Panc1 (cell line): ENCODE results near the gene RSAD2. TPM values are rescaled to one million over a fixed set of nuclear protein-coding genes. Genes with fewer than 3 reads are reported as not detected.

Experiments
- ATAC-seq: fragments of 200-7000 bp; cut with Tn5 transposase; 2 replicates; pipeline ENCODE4 v1.9.1; 2020; ENCODE audit warnings: mild to moderate bottlenecking, moderate library complexity
- BruUV-seq: library from RNA; stranded (reverse); fragments of 400-500 nt; replicated peaks from 2 replicates; lab custom pipeline; 2021; lab: Mats Ljungman, UMichigan
- CTCF ChIA-PET: fragments of 300-600 bp; sonication (Branson Sonifier 250); formaldehyde crosslinking; loops from one replicate; lab custom pipeline; 2022; ENCODE audit warnings: antibody characterized with exemption; lab: Charles Lee
- POLR2A ChIA-PET: fragments of 300-600 bp; sonication (Branson Sonifier 250); formaldehyde crosslinking; loops from one replicate; lab custom pipeline; 2022; ENCODE audit warnings: antibody characterized with exemption; lab: Charles Lee
- DNase-seq: peaks from one replicate; pipeline ENCODE4 v3.0.0-alpha.2; 2010; ENCODE audit warnings: low read depth, low spot score
- H3K27ac ChIP-seq: 2 replicates; pipeline ENCODE4 v1.5.1; 2011; ENCODE audit warnings: mild to moderate bottlenecking, low read length, inconsistent platforms
- H3K27me3 ChIP-seq: fragments of 200-500 bp; sonication (Bioruptor generic); 2 replicates; pipeline ENCODE4 v1.6.0; 2014; ENCODE audit warnings: low read length, inconsistent platforms; ENCODE audit not compliant: control insufficient read depth, insufficient read depth
- H3K36me3 ChIP-seq: fragments of 200-500 bp; sonication (Bioruptor generic); 2 replicates; pipeline ENCODE4 v1.5.1; 2014; ENCODE audit warnings: inconsistent platforms, mild to moderate bottlenecking, low read length, moderate library complexity; ENCODE audit not compliant: control insufficient read depth, insufficient read depth
- H3K4me1 ChIP-seq: 2 replicates; pipeline ENCODE4 v1.5.1; 2011; ENCODE audit warnings: inconsistent platforms, mild to moderate bottlenecking, low read length, moderate library complexity; ENCODE audit not compliant: control insufficient read depth, insufficient read depth
- H3K4me3 ChIP-seq, 2 experiments: 2 replicates each; pipeline ENCODE4 v1.5.1; 2011 to 2012; ENCODE audit warnings: low read depth in 2 of 2, low read length in 2 of 2, mild to moderate bottlenecking in 2 of 2, inconsistent platforms in 1 of 2, moderate library complexity in 1 of 2
- H3K9me3 ChIP-seq: fragments of 200-500 bp; sonication (Bioruptor generic); 2 replicates; pipeline ENCODE4 v1.5.1; 2014; ENCODE audit warnings: low read depth, mild to moderate bottlenecking, inconsistent platforms, low read length, moderate library complexity; ENCODE audit not compliant: control insufficient read depth, insufficient read depth
- CTCF ChIP-seq: fragments of 450-650 bp; IDR thresholded peaks from 2 replicates; pipeline ENCODE4 v1.5.1; 2017; ENCODE audit warnings: mild to moderate bottlenecking
- POLR2AphosphoS5 ChIP-seq: IDR thresholded peaks from 2 replicates; pipeline ENCODE4 v1.6.1; 2012; ENCODE audit warnings: mild to moderate bottlenecking, low read depth, low read length, moderate library complexity
- REST ChIP-seq, 2 experiments: IDR thresholded peaks; 2 replicates each; pipeline ENCODE4 v1.6.1; 2011 to 2012; ENCODE audit warnings: low read depth in 2 of 2, control low read depth in 1 of 2, low read length in 1 of 2, mild to moderate bottlenecking in 1 of 2, moderate library complexity in 1 of 2; ENCODE audit not compliant: insufficient read depth in 1 of 2
- SIN3A ChIP-seq: IDR thresholded peaks from 2 replicates; pipeline ENCODE4 v1.6.1; 2012; ENCODE audit warnings: low read depth, mild to moderate bottlenecking, low read length, moderate library complexity, borderline replicate concordance; ENCODE audit not compliant: insufficient read depth
- TCF7L2 ChIP-seq: IDR thresholded peaks from 2 replicates; pipeline ENCODE4 v1.6.1; 2011; ENCODE audit warnings: mild to moderate bottlenecking, low read depth, low read length, inconsistent platforms
- in situ Hi-C: cut with HindIII; loops from 2 replicates; pipeline ENCODE4 v1.10.0; 2016; ENCODE audit warnings: low sequenced_read_pairs, low pct_unique_long_range_greater_than_20kb
- intact Hi-C: fragments of 100-400 bp; cut with micrococcal nuclease; formaldehyde crosslinking; loops from one replicate; pipeline ENCODE4 v1.10.0; 2022; ENCODE audit not compliant: unreplicated experiment
- total RNA-seq: library from RNA; stranded (reverse); gene quantifications from one replicate; pipeline ENCODE4 v1.2.1, GENCODE V29; 2021; ENCODE audit not compliant: unreplicated experiment

RSAD2 gene
- total RNA-seq, 1 experiment from 2014 or later = 0.44 TPM

- H3K27ac ChIP-seq = no peak overlapping the region
- CTCF ChIA-PET = no interaction called here
Observed at GRCh38 chr2:6835467-6835866, 42.1 kb upstream of the RSAD2 start.

GRCh38 chr2:6838673-6839319, 38.8 kb upstream of the RSAD2 start:
- TF ChIP-seq CTCF (no peak), SIN3A (no peak), TCF7L2 (no peak), POLR2AphosphoS5 (no peak), REST (IDR thresholded peaks at IDR 0.05; ENCODE audit: insufficient read depth in 1 of 2, low read depth in 2 of 2, low read length in 1 of 2) (no peak)
- no peak overlapping the region for H3K4me3 ChIP-seq
- intact Hi-C loops (no loop called here), in situ Hi-C loops (no loop called here)
- ChIA-PET POLR2A (no interaction called here), CTCF (no interaction called here)
- ATAC-seq (no peak), DNase-seq (no peak)
- H3K4me1 ChIP-seq = no peaks in the 10 kb centered on the region
- no peaks in the 10 kb centered on the region for H3K27me3 ChIP-seq
- H3K36me3 ChIP-seq = no peaks in the 10 kb centered on the region
- H3K9me3 ChIP-seq = no peaks in the 10 kb centered on the region
- BruUV-seq = no TSS peak
- H3K27ac ChIP-seq = no peak overlapping the region

More at GRCh38 chr2:6835467-6835866, 42.1 kb upstream of the RSAD2 start:
- peaks cover 9% of the 10 kb centered on the region; the same call in 1 of the 2 replicates for H3K9me3 ChIP-seq
- POLR2A ChIA-PET = interaction anchor here (0.6 kb wide), 1 partner anchor 1233 kb away, joined by 3 read pairs; no protein-coding TSS in a partner anchor
- ATAC-seq (no peak), DNase-seq (no peak)
- TF ChIP-seq SIN3A (no peak), POLR2AphosphoS5 (no peak)
- in situ Hi-C loops (no loop called here), intact Hi-C loops (no loop called here)
- H3K4me1 ChIP-seq = no peaks in the 10 kb centered on the region
- no TSS peak for BruUV-seq
- H3K36me3 ChIP-seq = no peaks in the 10 kb centered on the region
- no peak overlapping the region for H3K4me3 ChIP-seq
- H3K27me3 ChIP-seq = no peaks in the 10 kb centered on the region

GRCh38 chr2:6841537-6842287, 35.9 kb upstream of the RSAD2 start:
- Histone ChIP-seq H3K27me3 (no peaks in the 10 kb centered on the region), H3K27ac (no peak overlapping the region), H3K36me3 (no peaks in the 10 kb centered on the region), H3K4me3 (no peak overlapping the region), H3K4me1 (no peaks in the 10 kb centered on the region), H3K9me3 (peaks cover 8% of the 10 kb centered on the region; the same call in 1 of the 2 replicates)
- TF ChIP-seq POLR2AphosphoS5 (no peak), CTCF (no peak), REST (IDR thresholded peaks at IDR 0.05; ENCODE audit: insufficient read depth in 1 of 2, low read depth in 2 of 2, low read length in 1 of 2) (no peak), SIN3A (no peak), TCF7L2 (no peak)
- in situ Hi-C loops (no loop called here), intact Hi-C loops (no loop called here)
- DNase-seq = no peak
- BruUV-seq = no TSS peak
- ChIA-PET POLR2A (no interaction called here), CTCF (no interaction called here)
- ATAC-seq = no peak
